Body of pancreas (tissue), 4 donors: Measurements from ENCODE around the gene TELO2.

Experiments
- CTCF ChIP-seq, 7 experiments: fragments of 450-650 bp in 4 of 7; fragments of 200-600 bp in 3 of 7; sonication (generic) in 3 of 7; IDR thresholded peaks; one replicate each; pipeline ENCODE4 v1.5.1; 2016 to 2019; ENCODE audit warnings: antibody characterized with exemption in 7 of 7
- POLR2A ChIP-seq, 3 donors: fragments of 450-650 bp; IDR thresholded peaks; one replicate each; pipeline ENCODE4 v1.6.1; 2016; ENCODE audit warnings: antibody characterized with exemption in 3 of 3, mild to moderate bottlenecking in 2 of 3

- no peak for TF ChIP-seq CTCF (IDR thresholded peaks at IDR 0.05)
- TF ChIP-seq POLR2A (IDR thresholded peaks at IDR 0.05), result no peak
These were observed 5.6 kb upstream of the TELO2 start for GRCh38 chr16:1487395-1488053.
